ENCODE results near the gene PRTN3. TPM values are rescaled to one million over a fixed set of nuclear protein-coding genes. Genes with fewer than 3 reads are reported as not detected.
"Not testable (repeated sequence)": the region's sequence is repeated elsewhere in the genome, so short reads cannot be mapped to it uniquely, and the experiment has no call there.

The PRTN3 gene
- total and polyA plus RNA-seq, 4 donors, result not detected

GRCh38 chr19:887072-887471 lies 46.3 kb downstream of the PRTN3 start:
- Histone ChIP-seq H3K27me3 (ENCODE audit: control insufficient read depth in 1 of 2, insufficient read depth in 2 of 2, low read length in 1 of 2) (no peaks in the 10 kb centered on the region), H3K36me3 (ENCODE audit: control insufficient read depth in 1 of 2, insufficient read depth in 2 of 2, low read length in 1 of 2) (peaks cover 0 to 4% of the 10 kb centered on the region in 2 donors), H3K9me3 (ENCODE audit: control insufficient read depth, low read length) (no peaks in the 10 kb centered on the region), H3K4me3 (ENCODE audit: low read length in 2 of 2) (no peak overlapping the region), H3K27ac (ENCODE audit: low read depth in 1 of 2, low read length in 2 of 2) (no peak overlapping the region), H3K4me1 (ENCODE audit: control insufficient read depth in 1 of 2, insufficient read depth in 2 of 2, low read length in 2 of 2) (no peaks in the 10 kb centered on the region)
- WGBS, 2 donors, result 79 to 82% methylated on average over 16 of the region's 16 CpGs
- intact Hi-C loops (cut with DNase I), result no loop called here
- no peak for ATAC-seq (ENCODE audit: low FRiP score)
- DNase-seq, result no peak

- 95 to 97% methylated on average over 10 of the region's 10 CpGs for WGBS, 2 donors
- intact Hi-C loops (cut with DNase I), result no loop called here
Measured at GRCh38 chr19:887599-887998, 46.8 kb downstream of the PRTN3 start.

GRCh38 chr19:888581-889385 lies 48.0 kb downstream of the PRTN3 start:
- intact Hi-C loops (cut with DNase I), result no loop called here
- no peaks in the 10 kb centered on the region for H3K4me1 ChIP-seq (ENCODE audit: control insufficient read depth in 1 of 2, insufficient read depth in 2 of 2, low read length in 2 of 2)
- no peaks in the 10 kb centered on the region for H3K9me3 ChIP-seq (ENCODE audit: control insufficient read depth, low read length)
- H3K4me3 ChIP-seq (ENCODE audit: low read length in 2 of 2), result no peak overlapping the region
- no peak overlapping the region for H3K27ac ChIP-seq (ENCODE audit: low read depth in 1 of 2, low read length in 2 of 2)
- ATAC-seq (ENCODE audit: low FRiP score) (no peak), DNase-seq (no peak)
- WGBS, 2 donors, result 90 to 91% methylated on average over 30 of the region's 30 CpGs
- H3K36me3 ChIP-seq (ENCODE audit: control insufficient read depth in 1 of 2, insufficient read depth in 2 of 2, low read length in 1 of 2), result peaks cover 0 to 4% of the 10 kb centered on the region in 2 donors
- H3K27me3 ChIP-seq (ENCODE audit: control insufficient read depth in 1 of 2, insufficient read depth in 2 of 2, low read length in 1 of 2), result no peaks in the 10 kb centered on the region

More at GRCh38 chr19:887599-887998, 46.8 kb downstream of the PRTN3 start:
- H3K4me1 ChIP-seq (ENCODE audit: control insufficient read depth in 1 of 2, insufficient read depth in 2 of 2, low read length in 2 of 2), result no peaks in the 10 kb centered on the region
- peaks cover 0 to 4% of the 10 kb centered on the region in 2 donors for H3K36me3 ChIP-seq (ENCODE audit: control insufficient read depth in 1 of 2, insufficient read depth in 2 of 2, low read length in 1 of 2)
- no peak overlapping the region for H3K27ac ChIP-seq (ENCODE audit: low read depth in 1 of 2, low read length in 2 of 2)
- DNase-seq, result no peak
- no peak for ATAC-seq (ENCODE audit: low FRiP score)
- no peaks in the 10 kb centered on the region for H3K27me3 ChIP-seq (ENCODE audit: control insufficient read depth in 1 of 2, insufficient read depth in 2 of 2, low read length in 1 of 2)
- H3K4me3 ChIP-seq (ENCODE audit: low read length in 2 of 2), result no peak overlapping the region
- H3K9me3 ChIP-seq (ENCODE audit: control insufficient read depth, low read length), result no peaks in the 10 kb centered on the region

GRCh38 chr19:889662-890295 lies 49.0 kb downstream of the PRTN3 start:
- no peaks in the 10 kb centered on the region for H3K9me3 ChIP-seq (ENCODE audit: control insufficient read depth, low read length)
- DNase-seq (no peak), ATAC-seq (ENCODE audit: low FRiP score) (no peak)
- H3K4me3 ChIP-seq (ENCODE audit: low read length in 2 of 2), result no peak overlapping the region
- H3K36me3 ChIP-seq (ENCODE audit: control insufficient read depth in 1 of 2, insufficient read depth in 2 of 2, low read length in 1 of 2), result peaks cover 0 to 4% of the 10 kb centered on the region in 2 donors
- WGBS, 2 donors, result 90 to 91% methylated on average over 26 of the region's 26 CpGs
- no peaks in the 10 kb centered on the region for H3K27me3 ChIP-seq (ENCODE audit: control insufficient read depth in 1 of 2, insufficient read depth in 2 of 2, low read length in 1 of 2)
- intact Hi-C loops (cut with DNase I), result loop anchor here in 1 of 2 donors (10.0 kb wide), 1 partner anchor 205 kb away; the partner anchor contains the start of gene POLR2E
- H3K27ac ChIP-seq (ENCODE audit: low read depth in 1 of 2, low read length in 2 of 2), result no peak overlapping the region
- no peaks in the 10 kb centered on the region for H3K4me1 ChIP-seq (ENCODE audit: control insufficient read depth in 1 of 2, insufficient read depth in 2 of 2, low read length in 2 of 2)

GRCh38 chr19:890831-891230 lies 50.0 kb downstream of the PRTN3 start:
- no peaks in the 10 kb centered on the region for H3K27me3 ChIP-seq (ENCODE audit: control insufficient read depth in 1 of 2, insufficient read depth in 2 of 2, low read length in 1 of 2)
- DNase-seq (no peak), ATAC-seq (ENCODE audit: low FRiP score) (no peak)
- 86 to 87% methylated on average over 18 of the region's 18 CpGs for WGBS, 2 donors
- intact Hi-C loops (cut with DNase I), result loop anchor here in 1 of 2 donors (10.0 kb wide), 1 partner anchor 204 kb away; the partner anchor contains the start of gene POLR2E
- H3K4me3 ChIP-seq (ENCODE audit: low read length in 2 of 2), result no peak overlapping the region
- H3K36me3 ChIP-seq (ENCODE audit: control insufficient read depth in 1 of 2, insufficient read depth in 2 of 2, low read length in 1 of 2), result peaks cover 0 to 4% of the 10 kb centered on the region in 2 donors
- no peaks in the 10 kb centered on the region for H3K9me3 ChIP-seq (ENCODE audit: control insufficient read depth, low read length)
- no peaks in the 10 kb centered on the region for H3K4me1 ChIP-seq (ENCODE audit: control insufficient read depth in 1 of 2, insufficient read depth in 2 of 2, low read length in 2 of 2)
- H3K27ac ChIP-seq (ENCODE audit: low read depth in 1 of 2, low read length in 2 of 2), result no peak overlapping the region

- not testable (repeated sequence) for H3K9me3 ChIP-seq (ENCODE audit: control insufficient read depth, low read length)
- WGBS, 2 donors, result 82 to 85% methylated on average over 33 to 50 of the region's 50 CpGs
- intact Hi-C loops (cut with DNase I), result loop anchor here in 1 of 2 donors (10.0 kb wide), 1 partner anchor 203 kb away; the partner anchor contains the start of gene POLR2E
Measured at GRCh38 chr19:891421-892200, 50.8 kb downstream of the PRTN3 start.

GRCh38 chr19:892243-892893 lies 51.6 kb downstream of the PRTN3 start:
- no peak for ATAC-seq (ENCODE audit: low FRiP score)
- 4 to 5% methylated on average over 21 to 27 of the region's 27 CpGs for WGBS, 2 donors
- intact Hi-C loops (cut with DNase I), result loop anchor here in 1 of 2 donors (10.0 kb wide), 1 partner anchor 202 kb away; the partner anchor contains the start of gene POLR2E

More at GRCh38 chr19:891421-892200, 50.8 kb downstream of the PRTN3 start:
- not testable (repeated sequence) for DNase-seq; H3K27ac ChIP-seq (ENCODE audit: low read depth in 1 of 2, low read length in 2 of 2); ATAC-seq (ENCODE audit: low FRiP score); H3K27me3 ChIP-seq (ENCODE audit: control insufficient read depth in 1 of 2, insufficient read depth in 2 of 2, low read length in 1 of 2); H3K4me1 ChIP-seq (ENCODE audit: control insufficient read depth in 1 of 2, insufficient read depth in 2 of 2, low read length in 2 of 2); H3K36me3 ChIP-seq (ENCODE audit: control insufficient read depth in 1 of 2, insufficient read depth in 2 of 2, low read length in 1 of 2)
- peak overlapping the region in 1 of 2 donors; percentile 93 for H3K4me3 ChIP-seq (ENCODE audit: low read length in 2 of 2)

More at GRCh38 chr19:892243-892893, 51.6 kb downstream of the PRTN3 start:
- no peaks in the 10 kb centered on the region for H3K9me3 ChIP-seq (ENCODE audit: control insufficient read depth, low read length)
- H3K36me3 ChIP-seq (ENCODE audit: control insufficient read depth in 1 of 2, insufficient read depth in 2 of 2, low read length in 1 of 2), result peaks cover 0 to 4% of the 10 kb centered on the region in 2 donors
- no peaks in the 10 kb centered on the region for H3K27me3 ChIP-seq (ENCODE audit: control insufficient read depth in 1 of 2, insufficient read depth in 2 of 2, low read length in 1 of 2)
- H3K4me3 ChIP-seq (ENCODE audit: low read length in 2 of 2), result peak overlapping the region; percentile 67 to 93
- no peak overlapping the region for H3K27ac ChIP-seq (ENCODE audit: low read depth in 1 of 2, low read length in 2 of 2)
- no peak for DNase-seq
- no peaks in the 10 kb centered on the region for H3K4me1 ChIP-seq (ENCODE audit: control insufficient read depth in 1 of 2, insufficient read depth in 2 of 2, low read length in 2 of 2)
